GM10266 (cell line): ENCODE measurements around the gene SLC9A1.
A peak's percentile ranks its signal among the peaks of the same experiment; 100 is the strongest.

Source experiments
- DNase-seq: peaks from one replicate; pipeline ENCODE4 v3.0.0; 2012; ENCODE audit errors: extremely low spot score
- TF ChIP-seq, protein P1 (sequence below): IDR thresholded peaks from 2 replicates; pipeline ENCODE4 v1.5.1; 2012; ENCODE audit warnings: mild to moderate bottlenecking, low read depth; ENCODE audit not compliant: control insufficient read depth, insufficient read depth; ENCODE audit errors: missing control alignments

The SLC9A1 gene

DNA sequence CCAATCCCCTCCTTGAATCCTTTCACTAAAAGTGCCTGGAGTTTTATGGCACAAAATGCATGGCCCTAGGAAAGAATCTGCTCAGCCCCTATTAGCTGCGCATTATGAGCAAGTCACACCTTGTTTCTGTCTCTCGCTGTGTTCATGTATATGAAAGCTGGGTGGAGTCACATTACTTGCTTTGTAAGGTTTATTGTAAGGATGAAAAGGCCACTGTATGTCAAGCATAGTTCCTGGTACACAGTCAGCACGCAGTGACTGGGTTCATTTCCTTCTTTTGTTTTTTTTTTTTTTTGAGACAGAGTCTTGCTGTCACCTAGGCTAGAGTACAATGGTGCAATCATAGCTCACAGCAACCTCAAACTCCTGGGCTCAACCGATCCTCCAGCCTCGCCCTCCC is 6.7 kb upstream of the SLC9A1 start:
- TF ChIP-seq, protein P1, sequence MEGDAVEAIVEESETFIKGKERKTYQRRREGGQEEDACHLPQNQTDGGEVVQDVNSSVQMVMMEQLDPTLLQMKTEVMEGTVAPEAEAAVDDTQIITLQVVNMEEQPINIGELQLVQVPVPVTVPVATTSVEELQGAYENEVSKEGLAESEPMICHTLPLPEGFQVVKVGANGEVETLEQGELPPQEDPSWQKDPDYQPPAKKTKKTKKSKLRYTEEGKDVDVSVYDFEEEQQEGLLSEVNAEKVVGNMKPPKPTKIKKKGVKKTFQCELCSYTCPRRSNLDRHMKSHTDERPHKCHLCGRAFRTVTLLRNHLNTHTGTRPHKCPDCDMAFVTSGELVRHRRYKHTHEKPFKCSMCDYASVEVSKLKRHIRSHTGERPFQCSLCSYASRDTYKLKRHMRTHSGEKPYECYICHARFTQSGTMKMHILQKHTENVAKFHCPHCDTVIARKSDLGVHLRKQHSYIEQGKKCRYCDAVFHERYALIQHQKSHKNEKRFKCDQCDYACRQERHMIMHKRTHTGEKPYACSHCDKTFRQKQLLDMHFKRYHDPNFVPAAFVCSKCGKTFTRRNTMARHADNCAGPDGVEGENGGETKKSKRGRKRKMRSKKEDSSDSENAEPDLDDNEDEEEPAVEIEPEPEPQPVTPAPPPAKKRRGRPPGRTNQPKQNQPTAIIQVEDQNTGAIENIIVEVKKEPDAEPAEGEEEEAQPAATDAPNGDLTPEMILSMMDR: no peak
- peak; percentile 68 for DNase-seq

DNA sequence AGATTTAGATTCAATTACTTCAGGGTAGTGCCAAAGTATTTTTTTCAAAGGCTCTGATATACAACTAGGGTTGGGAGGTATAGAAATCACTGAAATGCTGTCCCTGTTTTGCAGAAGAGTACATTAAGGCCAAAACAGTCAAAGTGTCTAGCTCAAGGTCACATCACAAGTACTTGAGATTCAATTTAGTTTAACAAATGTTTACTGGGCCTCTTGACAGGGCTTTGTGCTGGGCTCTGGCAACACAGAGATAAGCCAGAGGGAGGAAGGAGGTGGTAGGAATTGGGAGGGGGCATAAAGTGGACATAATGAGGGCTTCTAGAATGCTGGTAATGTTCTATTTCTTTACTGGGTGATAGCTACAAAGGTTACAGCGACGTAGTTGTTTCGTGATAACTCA is 2.3 kb upstream of the SLC9A1 start:
- TF ChIP-seq, protein P1: no peak
- DNase-seq: no peak

DNA sequence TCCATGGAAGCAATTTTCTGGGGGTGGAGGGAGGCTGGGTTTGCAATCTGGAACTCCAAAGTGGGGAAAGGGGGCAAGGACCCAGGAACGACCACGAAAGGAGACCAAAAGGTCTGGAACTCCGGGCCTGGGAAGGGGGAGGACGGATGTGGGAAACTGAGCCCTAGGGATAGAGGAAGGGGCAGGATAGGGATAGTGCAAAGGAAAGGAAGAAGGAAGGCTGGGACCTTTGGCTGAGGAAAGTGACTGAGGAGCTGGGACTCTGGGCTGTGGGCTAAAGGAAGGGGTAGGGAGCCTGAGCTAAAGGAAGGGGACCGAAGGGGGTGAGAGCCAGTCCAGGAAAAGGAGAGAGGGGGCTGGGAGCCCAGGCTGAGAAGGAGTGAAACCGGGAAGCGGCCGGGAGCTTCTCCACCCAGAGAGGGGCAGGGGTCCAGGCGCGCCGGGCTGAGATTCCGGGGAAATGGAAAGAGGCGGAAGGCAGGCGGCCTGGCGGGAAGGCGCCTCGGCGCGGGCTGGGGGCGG is 395 bp downstream of the SLC9A1 start:
- TF ChIP-seq, protein P1: no peak
- DNase-seq: no peak

DNA sequence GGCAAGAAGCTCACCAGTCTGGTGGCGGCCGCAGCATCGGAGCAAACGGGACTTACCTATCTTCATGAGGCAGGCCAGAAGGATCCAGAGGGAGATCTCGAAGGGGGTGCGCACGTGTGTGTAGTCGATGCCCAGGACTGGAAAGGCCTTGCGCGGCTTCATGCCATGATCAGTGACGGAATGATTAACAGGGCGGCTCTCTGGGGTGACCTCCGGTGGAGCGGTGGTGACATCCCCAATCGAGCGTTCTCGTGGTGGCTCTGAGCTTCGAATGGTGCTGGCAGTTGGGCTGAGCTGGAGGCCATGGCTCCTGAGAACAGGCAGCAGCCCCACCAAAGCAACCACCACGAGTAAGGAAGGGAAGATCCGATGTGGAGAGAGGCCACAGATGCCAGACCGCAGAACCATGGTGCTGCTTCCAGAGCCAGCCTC is 982 bp downstream of the SLC9A1 start:
- no peak for DNase-seq
- TF ChIP-seq, protein P1: no peak

DNA sequence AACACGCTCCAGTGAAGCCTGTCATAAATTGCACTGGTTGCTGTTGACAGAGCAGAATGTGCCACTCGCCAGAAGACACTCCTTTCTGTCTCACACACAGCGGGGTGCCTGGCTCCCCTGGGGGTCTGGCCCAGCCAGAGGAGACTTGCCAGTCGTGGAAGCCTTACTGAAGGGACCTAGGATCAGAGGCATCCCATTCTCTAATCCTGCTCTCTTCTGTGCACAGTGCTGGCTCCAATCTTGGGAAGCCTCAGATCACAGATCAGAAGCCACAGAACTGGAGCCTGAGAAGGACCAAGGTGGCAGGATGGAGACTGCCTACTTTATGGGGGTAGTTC is 1.4 kb downstream of the SLC9A1 start:
- TF ChIP-seq, protein P1: no peak
- DNase-seq: no peak

DNA sequence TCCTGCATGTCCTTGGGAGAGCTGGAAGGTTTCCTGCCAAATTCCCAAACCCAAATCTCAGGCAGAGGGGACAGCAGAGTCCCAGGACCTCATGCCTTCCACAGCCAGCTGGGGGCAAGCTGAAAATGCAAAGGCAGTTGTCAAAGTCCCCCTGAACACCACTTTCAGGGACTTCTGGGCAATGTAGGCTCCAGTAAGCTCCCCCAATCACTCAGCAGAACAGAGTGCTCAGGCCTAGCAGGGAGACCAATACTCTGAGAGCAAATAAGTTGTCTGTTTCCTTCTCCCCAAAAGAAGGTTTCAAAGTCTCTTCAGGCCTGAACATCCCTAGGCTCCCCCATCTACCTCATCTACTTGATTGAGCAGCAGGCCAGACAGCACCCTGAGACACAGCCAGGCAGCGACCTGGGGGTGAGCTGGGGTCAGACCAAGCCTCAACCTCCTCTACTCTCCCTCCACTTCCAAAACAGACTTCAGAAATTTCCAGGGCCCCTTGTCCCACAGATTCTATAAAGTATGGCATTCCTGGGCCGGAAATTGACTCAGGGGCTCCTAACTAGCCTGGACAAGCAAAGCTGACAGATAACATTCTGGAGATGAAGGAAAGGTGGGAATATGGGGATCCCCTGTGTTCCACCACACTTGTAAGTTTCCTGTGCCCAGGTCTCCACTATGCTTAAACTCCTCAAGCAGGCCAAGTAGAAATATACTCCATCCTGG is 1.9 kb downstream of the SLC9A1 start:
- TF ChIP-seq, protein P1: no peak
- no peak for DNase-seq

DNA sequence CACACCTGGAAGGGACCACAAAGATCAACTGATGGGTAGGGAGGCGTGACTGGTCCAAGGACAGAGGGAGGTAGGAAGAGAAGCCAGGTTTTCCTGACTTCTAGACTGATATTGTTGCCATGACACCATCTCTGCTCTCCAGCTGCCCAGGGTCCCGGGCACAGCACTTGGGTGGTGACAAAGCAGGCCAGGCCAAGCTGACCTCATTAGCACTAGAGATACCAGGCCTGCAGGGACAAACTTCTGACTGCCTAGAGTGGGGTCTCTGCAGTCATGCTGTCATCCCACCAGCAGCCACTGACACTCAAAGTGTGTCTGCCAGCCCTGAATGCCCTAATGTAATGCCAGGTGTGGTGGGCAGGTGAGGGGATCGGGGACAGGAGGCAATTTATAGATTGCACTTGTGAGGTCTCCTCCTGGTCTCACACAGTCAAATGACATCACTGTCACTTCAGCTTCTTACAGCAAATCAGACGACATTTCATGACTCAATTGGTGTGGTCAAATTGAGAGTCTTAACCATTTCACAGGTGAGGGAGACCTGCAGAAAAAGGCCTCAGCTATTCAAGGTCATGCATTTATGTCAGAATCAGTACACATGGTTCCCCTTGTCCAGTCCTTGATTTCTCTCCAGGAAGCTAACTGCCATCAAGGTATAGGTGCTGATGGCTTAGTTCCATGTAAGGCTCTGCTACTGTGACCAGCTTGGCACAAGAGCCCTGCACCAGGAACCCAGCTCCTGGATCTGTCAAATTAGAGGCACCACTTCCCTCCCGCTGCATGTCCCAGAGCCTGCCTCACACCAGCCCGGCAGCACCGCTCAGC is 2.7 kb downstream of the SLC9A1 start:
- TF ChIP-seq, protein P1: no peak
- no peak for DNase-seq
